ENCODE results near the gene FBXL13. TPM values are rescaled to one million over a fixed set of nuclear protein-coding genes. Genes with fewer than 3 reads are reported as not detected.

Gene FBXL13
- total and polyA plus RNA-seq, 8 donors, result 2.2 to 5.7 (median 4.7) TPM

DNA sequence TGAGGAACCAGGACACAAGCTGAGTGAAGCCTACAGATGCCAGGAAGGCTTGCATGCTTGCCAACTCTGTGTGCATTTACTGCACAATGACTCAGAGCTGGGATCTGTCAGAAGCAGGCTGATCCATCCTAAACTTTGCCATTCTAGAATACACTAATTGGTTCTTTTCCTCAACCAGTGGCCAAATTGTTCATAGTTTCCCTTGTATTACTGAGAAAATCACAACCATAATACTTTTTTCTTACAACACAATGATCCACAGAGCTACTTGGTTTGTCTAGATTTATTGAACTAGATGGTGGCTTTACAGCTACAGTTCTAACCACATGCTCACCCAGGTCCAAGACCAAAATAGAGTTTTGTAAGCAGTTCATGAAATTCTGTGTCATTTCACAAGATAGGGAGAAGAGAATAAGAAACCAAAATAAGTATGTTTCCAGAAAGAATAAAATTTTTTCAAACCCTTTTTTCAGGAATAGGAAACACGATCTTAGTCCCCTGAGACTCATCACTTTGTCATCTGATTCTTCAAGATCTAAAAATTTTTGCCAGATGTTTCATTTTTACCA is 182.8 kb downstream of the FBXL13 start:
- no peaks in the 10 kb centered on the region for H3K36me3 ChIP-seq
- H3K4me1 ChIP-seq, result peaks cover 0 to 30% of the 10 kb centered on the region in 2 donors
- H3K4me3 ChIP-seq, result no peak overlapping the region
- intact Hi-C loops (cut with DNase I), result no loop called here
- H3K27ac ChIP-seq, result peak overlapping the region in 1 of 2 donors; percentile 5
- ATAC-seq (peak; percentile 58), DNase-seq (peak in 1 of 4 donors; percentile 72)
- TF ChIP-seq, protein P1, sequence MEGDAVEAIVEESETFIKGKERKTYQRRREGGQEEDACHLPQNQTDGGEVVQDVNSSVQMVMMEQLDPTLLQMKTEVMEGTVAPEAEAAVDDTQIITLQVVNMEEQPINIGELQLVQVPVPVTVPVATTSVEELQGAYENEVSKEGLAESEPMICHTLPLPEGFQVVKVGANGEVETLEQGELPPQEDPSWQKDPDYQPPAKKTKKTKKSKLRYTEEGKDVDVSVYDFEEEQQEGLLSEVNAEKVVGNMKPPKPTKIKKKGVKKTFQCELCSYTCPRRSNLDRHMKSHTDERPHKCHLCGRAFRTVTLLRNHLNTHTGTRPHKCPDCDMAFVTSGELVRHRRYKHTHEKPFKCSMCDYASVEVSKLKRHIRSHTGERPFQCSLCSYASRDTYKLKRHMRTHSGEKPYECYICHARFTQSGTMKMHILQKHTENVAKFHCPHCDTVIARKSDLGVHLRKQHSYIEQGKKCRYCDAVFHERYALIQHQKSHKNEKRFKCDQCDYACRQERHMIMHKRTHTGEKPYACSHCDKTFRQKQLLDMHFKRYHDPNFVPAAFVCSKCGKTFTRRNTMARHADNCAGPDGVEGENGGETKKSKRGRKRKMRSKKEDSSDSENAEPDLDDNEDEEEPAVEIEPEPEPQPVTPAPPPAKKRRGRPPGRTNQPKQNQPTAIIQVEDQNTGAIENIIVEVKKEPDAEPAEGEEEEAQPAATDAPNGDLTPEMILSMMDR (IDR thresholded peaks at IDR 0.05), result no peak
- no peaks in the 10 kb centered on the region for H3K9me3 ChIP-seq
- no peaks in the 10 kb centered on the region for H3K27me3 ChIP-seq

DNA sequence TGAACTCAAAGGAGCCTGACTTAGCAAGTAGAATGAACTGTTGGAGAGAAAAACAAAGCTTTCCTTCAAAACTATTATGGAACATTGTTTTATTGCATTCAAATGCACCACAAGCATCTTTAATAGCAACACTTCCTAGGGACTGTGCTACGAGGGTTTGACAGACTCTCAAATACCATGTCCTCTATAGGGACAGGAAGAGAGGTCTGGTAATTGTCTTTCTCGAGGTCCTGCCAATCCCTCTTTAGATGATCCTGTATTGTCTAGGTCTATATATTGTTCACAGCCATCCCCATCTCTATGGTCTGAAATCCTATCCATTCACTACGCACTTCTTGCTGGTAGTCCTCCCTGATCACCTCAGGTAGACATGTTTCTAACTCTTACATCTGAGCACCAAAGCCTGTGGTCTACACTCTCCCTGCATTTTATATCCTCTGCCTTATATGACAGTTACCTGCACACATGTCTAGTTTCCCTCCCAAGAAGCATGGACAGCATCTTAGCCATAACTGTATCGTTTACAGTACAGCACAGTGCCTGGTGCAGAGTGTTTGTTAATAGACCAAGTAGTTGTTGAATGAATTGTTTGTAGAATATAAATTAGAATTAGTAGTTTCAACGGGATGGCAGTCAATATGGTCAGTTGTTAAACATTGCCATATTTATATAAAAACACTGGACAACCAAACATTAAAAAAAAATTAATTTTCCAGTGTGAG is 183.5 kb downstream of the FBXL13 start:
- H3K9me3 ChIP-seq, result no peaks in the 10 kb centered on the region
- H3K27ac ChIP-seq, result peak overlapping the region; percentile 34 to 76
- TF ChIP-seq, protein P1 (IDR thresholded peaks at IDR 0.05), result no peak
- no peak overlapping the region for H3K4me3 ChIP-seq
- H3K4me1 ChIP-seq, result peaks cover 0 to 30% of the 10 kb centered on the region in 2 donors
- intact Hi-C loops (cut with DNase I), result no loop called here
- no peaks in the 10 kb centered on the region for H3K27me3 ChIP-seq
- ATAC-seq, result peak; percentile 5
- no peak for DNase-seq
- no peaks in the 10 kb centered on the region for H3K36me3 ChIP-seq

DNA sequence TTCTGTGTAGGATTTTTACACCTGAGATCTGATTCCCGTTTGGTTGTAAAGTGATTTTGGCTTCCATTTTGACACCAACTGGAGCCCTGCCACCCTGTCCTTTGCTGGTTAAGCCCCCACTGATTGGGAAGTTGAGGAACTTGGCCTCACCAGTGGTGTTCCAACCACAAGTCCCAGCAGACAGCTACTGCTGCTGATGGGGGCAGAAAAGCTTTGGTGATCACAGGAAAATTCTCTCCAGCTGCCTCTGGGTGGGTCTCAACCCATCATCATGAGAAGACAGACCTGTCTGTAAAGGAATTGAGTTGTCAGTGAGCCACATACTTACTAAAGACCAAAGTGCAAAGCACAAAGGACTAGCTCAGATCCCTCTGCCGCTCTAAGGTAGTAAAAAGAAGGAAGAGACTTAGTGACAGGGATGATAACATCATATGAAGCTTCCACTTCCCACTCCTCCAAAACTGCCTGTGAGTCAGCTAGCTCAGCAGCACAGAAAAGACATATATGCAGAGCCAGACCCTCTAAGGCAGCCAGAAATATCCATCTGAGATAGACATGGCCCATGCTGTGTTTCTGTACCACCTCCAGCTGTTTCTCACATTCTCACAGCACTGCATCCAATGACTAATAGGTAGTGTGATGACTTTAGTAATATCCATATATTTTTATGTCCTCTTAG is 184.2 kb downstream of the FBXL13 start:
- Histone ChIP-seq H3K9me3 (no peaks in the 10 kb centered on the region), H3K4me1 (peaks cover 0 to 30% of the 10 kb centered on the region in 2 donors), H3K36me3 (no peaks in the 10 kb centered on the region), H3K27ac (peak overlapping the region; percentile 34 to 76), H3K27me3 (no peaks in the 10 kb centered on the region), H3K4me3 (no peak overlapping the region)
- intact Hi-C loops (cut with DNase I), result no loop called here
- ATAC-seq (peak; percentile 74), DNase-seq (peak in 2 of 4 donors; percentile 93 to 95)
- TF ChIP-seq, protein P1 (IDR thresholded peaks at IDR 0.05), result no peak

DNA sequence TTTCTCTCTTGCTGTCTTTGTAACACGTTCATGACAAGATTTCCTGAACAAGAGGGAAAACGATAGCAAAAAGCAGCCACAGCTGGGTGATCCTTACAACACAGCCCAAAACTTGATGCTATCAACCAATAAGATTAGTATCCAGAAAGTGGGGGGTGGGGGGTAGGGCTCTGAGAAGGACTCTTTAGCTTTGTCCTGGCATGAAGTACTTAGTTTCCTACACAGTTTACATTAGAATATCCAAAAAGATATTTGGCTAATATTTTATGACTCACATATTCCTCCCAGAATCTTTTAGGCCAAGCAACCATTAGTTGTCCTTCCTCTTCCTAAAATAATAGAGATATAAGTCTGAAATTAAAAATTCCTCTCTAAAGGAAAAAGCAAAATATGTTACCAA is 184.7 kb downstream of the FBXL13 start:
- H3K27ac ChIP-seq, result peak overlapping the region; percentile 34 to 76
- DNase-seq (peak in 2 of 4 donors; percentile 63 to 78), ATAC-seq (peak; percentile 31)
- TF ChIP-seq, protein P1 (IDR thresholded peaks at IDR 0.05), result no peak
- intact Hi-C loops (cut with DNase I), result no loop called here
- no peaks in the 10 kb centered on the region for H3K36me3 ChIP-seq
- H3K27me3 ChIP-seq, result no peaks in the 10 kb centered on the region
- H3K4me3 ChIP-seq, result no peak overlapping the region
- H3K4me1 ChIP-seq, result peaks cover 0 to 30% of the 10 kb centered on the region in 2 donors
- H3K9me3 ChIP-seq, result no peaks in the 10 kb centered on the region
